ENCODE results near the gene INSYN2B. TPM values are rescaled to one million over a fixed set of nuclear protein-coding genes. Genes with fewer than 3 reads are reported as not detected.

INSYN2B gene
- total RNA-seq, 1 experiment from 2014 or later = 0.19 TPM

DNA sequence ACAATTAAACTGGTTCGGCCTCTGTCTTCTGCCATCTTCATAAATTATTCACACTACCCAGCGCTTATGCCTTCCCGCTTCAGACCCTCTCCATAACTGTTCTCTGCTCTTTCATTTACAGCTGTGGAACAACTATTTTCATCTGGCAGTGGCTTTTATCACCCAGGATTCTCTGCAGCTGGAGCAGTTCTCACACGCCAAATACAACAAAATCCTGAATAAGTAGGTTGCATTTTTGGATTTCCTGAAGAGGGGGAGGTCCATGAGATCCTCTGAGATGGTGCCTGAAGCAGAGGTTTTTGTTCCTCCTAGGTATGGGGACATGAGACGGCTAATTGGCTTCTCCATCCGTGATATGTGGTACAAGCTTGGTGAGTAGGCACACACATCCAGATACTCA lies 28.1 kb upstream of the INSYN2B start:
- POLR2A ChIA-PET = no interaction called here
- CTCF ChIA-PET = interaction anchor here (0.7 to 2.0 kb wide), 3 partner anchors 29 to 474 kb away, joined by 3 to 5 read pairs (median 3); partner anchors contain the start of gene INSYN2B
- H3K27me3 Mint-ChIP-seq (ENCODE audit: insufficient read depth, unreplicated experiment) = no peaks in the 10 kb centered on the region
- no peaks in the 10 kb centered on the region for H3K36me3 Mint-ChIP-seq (ENCODE audit: insufficient read depth, unreplicated experiment)
- intact Hi-C loops (cut with micrococcal nuclease) = no loop called here
- DNase-seq (ENCODE audit: unreplicated experiment) = no peak
- no TSS peak for BruUV-seq (replicated peaks)
- no peak overlapping the region for H3K27ac Mint-ChIP-seq (ENCODE audit: low read depth, unreplicated experiment)
- TF ChIP-seq, protein P1, sequence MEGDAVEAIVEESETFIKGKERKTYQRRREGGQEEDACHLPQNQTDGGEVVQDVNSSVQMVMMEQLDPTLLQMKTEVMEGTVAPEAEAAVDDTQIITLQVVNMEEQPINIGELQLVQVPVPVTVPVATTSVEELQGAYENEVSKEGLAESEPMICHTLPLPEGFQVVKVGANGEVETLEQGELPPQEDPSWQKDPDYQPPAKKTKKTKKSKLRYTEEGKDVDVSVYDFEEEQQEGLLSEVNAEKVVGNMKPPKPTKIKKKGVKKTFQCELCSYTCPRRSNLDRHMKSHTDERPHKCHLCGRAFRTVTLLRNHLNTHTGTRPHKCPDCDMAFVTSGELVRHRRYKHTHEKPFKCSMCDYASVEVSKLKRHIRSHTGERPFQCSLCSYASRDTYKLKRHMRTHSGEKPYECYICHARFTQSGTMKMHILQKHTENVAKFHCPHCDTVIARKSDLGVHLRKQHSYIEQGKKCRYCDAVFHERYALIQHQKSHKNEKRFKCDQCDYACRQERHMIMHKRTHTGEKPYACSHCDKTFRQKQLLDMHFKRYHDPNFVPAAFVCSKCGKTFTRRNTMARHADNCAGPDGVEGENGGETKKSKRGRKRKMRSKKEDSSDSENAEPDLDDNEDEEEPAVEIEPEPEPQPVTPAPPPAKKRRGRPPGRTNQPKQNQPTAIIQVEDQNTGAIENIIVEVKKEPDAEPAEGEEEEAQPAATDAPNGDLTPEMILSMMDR (IDR thresholded peaks at IDR 0.05; ENCODE audit: unreplicated experiment) = no peak
- no peak overlapping the region for H3K4me3 Mint-ChIP-seq (ENCODE audit: unreplicated experiment)
- H3K9me3 Mint-ChIP-seq (ENCODE audit: unreplicated experiment) = no peaks in the 10 kb centered on the region
- H3K4me1 Mint-ChIP-seq (ENCODE audit: insufficient read depth, unreplicated experiment) = no peaks in the 10 kb centered on the region

DNA sequence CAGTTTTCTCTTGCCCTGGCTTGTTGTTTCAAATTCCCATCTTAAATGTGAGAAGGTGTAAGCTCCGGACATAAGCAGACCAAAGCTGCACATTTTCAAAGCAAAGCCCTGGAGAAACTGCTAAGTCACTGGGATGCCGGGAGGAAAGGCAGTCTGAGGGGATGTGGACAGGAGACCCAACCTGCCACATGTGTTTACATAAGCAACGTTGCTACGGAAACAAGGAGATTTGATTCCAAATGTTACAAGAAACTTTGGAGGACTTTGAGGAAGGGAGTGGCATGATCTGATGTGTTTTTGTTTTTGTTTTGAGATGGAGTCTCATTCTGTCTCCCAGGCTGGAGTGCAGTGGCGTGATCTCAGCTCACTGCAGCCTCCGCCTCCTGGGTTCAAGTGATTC lies 25.7 kb upstream of the INSYN2B start:
- no TSS peak for BruUV-seq (replicated peaks)

DNA sequence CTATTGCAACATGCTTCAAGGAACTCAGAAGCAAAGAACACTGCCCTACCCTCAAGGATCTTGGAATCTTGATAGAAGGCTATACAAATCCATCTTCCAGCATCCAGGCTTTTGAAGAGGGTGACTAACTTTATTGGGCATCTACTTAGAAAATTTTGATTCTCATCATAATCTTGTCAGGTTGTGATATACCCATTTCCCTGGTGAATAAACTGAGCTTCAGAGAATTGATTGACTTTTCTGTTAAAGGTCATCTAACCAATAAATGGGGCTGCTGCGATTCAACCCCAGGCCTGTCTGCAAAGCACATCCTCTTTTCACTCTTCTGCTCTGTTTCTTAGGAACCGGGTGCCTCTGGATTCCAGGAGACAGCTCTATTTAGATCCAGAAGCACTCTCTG lies 19.9 kb upstream of the INSYN2B start:
- Mint-ChIP-seq H3K36me3 (ENCODE audit: insufficient read depth, unreplicated experiment) (no peaks in the 10 kb centered on the region), H3K27me3 (ENCODE audit: insufficient read depth, unreplicated experiment) (no peaks in the 10 kb centered on the region)

More for the DNA sequence above, 25.7 kb upstream of the INSYN2B start:
- intact Hi-C loops (cut with micrococcal nuclease) = no loop called here
- ChIA-PET POLR2A (interaction anchor here (0.6 kb wide), 1 partner anchor 644 kb away, joined by 3 read pairs; no protein-coding TSS in a partner anchor), CTCF (interaction anchor here (0.6 to 1.3 kb wide), 3 partner anchors 26 to 160 kb away, joined by 3 to 6 read pairs (median 4); partner anchors contain the start of gene INSYN2B)
- Mint-ChIP-seq H3K27me3 (ENCODE audit: insufficient read depth, unreplicated experiment) (no peaks in the 10 kb centered on the region), H3K36me3 (ENCODE audit: insufficient read depth, unreplicated experiment) (no peaks in the 10 kb centered on the region), H3K9me3 (ENCODE audit: unreplicated experiment) (no peaks in the 10 kb centered on the region), H3K4me3 (ENCODE audit: unreplicated experiment) (no peak overlapping the region), H3K4me1 (ENCODE audit: insufficient read depth, unreplicated experiment) (no peaks in the 10 kb centered on the region), H3K27ac (ENCODE audit: low read depth, unreplicated experiment) (no peak overlapping the region)
- TF ChIP-seq, protein P1 (IDR thresholded peaks at IDR 0.05; ENCODE audit: unreplicated experiment) = no peak
- no peak for DNase-seq (ENCODE audit: unreplicated experiment)

DNA sequence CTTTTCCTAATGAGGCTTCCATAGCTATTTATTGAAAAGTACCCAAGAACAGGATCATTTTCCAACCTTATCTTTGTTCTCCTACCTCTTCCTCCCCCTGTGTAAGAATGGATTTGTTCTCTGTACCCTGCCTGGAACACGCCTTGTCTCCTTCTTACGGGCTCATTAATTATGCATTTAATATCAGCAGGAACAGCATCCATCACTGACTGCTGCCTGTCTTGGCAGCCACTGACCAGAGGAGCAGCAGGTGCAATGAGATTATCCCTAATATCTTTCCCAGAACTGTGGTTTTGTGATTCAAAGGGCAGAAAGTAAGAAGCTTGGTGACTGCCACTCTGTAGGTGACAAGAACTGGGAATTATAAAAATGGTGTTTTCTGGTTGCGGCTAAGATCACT lies 19.3 kb upstream of the INSYN2B start:
- Mint-ChIP-seq H3K27me3 (ENCODE audit: insufficient read depth, unreplicated experiment) (no peaks in the 10 kb centered on the region), H3K4me3 (ENCODE audit: unreplicated experiment) (no peak overlapping the region), H3K27ac (ENCODE audit: low read depth, unreplicated experiment) (no peak overlapping the region), H3K9me3 (ENCODE audit: unreplicated experiment) (no peaks in the 10 kb centered on the region), H3K36me3 (ENCODE audit: insufficient read depth, unreplicated experiment) (no peaks in the 10 kb centered on the region), H3K4me1 (ENCODE audit: insufficient read depth, unreplicated experiment) (no peaks in the 10 kb centered on the region)
- no TSS peak for BruUV-seq (replicated peaks)
- ChIA-PET CTCF (interaction anchor here (0.5 to 2.0 kb wide), 5 partner anchors 19 to 298 kb away, joined by 3 to 9 read pairs (median 3); partner anchors contain the start of gene INSYN2B), POLR2A (no interaction called here)
- TF ChIP-seq, protein P1 (IDR thresholded peaks at IDR 0.05; ENCODE audit: unreplicated experiment) = no peak
- intact Hi-C loops (cut with micrococcal nuclease) = no loop called here
- no peak for DNase-seq (ENCODE audit: unreplicated experiment)

More for the DNA sequence above, 19.9 kb upstream of the INSYN2B start:
- intact Hi-C loops (cut with micrococcal nuclease) = no loop called here
- BruUV-seq (replicated peaks) = no TSS peak
- Mint-ChIP-seq H3K27ac (ENCODE audit: low read depth, unreplicated experiment) (no peak overlapping the region), H3K4me1 (ENCODE audit: insufficient read depth, unreplicated experiment) (no peaks in the 10 kb centered on the region), H3K4me3 (ENCODE audit: unreplicated experiment) (no peak overlapping the region), H3K9me3 (ENCODE audit: unreplicated experiment) (no peaks in the 10 kb centered on the region)
- TF ChIP-seq, protein P1 (IDR thresholded peaks at IDR 0.05; ENCODE audit: unreplicated experiment) = no peak
- CTCF ChIA-PET = interaction anchor here (0.5 kb wide), 1 partner anchor 29 kb away, joined by 3 read pairs; no protein-coding TSS in a partner anchor
- POLR2A ChIA-PET = no interaction called here
- no peak for DNase-seq (ENCODE audit: unreplicated experiment)

Measured in MCF 10A (cell line).